Neural progenitor cell (in vitro differentiated cells): ENCODE measurements around the gene PAX5. TPM values are rescaled to one million over a fixed set of nuclear protein-coding genes. Genes with fewer than 3 reads are reported as not detected.

Experiments
- DNase-seq: peaks from one replicate; pipeline ENCODE4 v3.0.0-alpha.2; 2016; ENCODE audit warnings: low spot score
- H2AFZ ChIP-seq: fragments of 200-600 bp; sonication (generic); replicated peaks from 2 replicates; pipeline ENCODE4 v1.6.1; 2016; ENCODE audit warnings: antibody characterized with exemption
- H3F3A ChIP-seq: fragments of 200-600 bp; sonication (generic); 2 replicates; pipeline ENCODE4 v1.6.1; 2016; ENCODE audit warnings: antibody characterized with exemption, low read depth
- H3K27ac ChIP-seq: fragments of 200-600 bp; sonication (generic); 2 replicates; pipeline ENCODE4 v1.5.1; 2016; ENCODE audit warnings: mild to moderate bottlenecking
- H3K27me3 ChIP-seq: fragments of 200-600 bp; sonication (generic); 2 replicates; pipeline ENCODE4 v1.6.1; 2016; ENCODE audit warnings: mild to moderate bottlenecking, moderate library complexity
- H3K36me3 ChIP-seq: fragments of 200-600 bp; sonication (generic); 2 replicates; pipeline ENCODE4 v1.5.1; 2016
- H3K4me1 ChIP-seq: fragments of 200-600 bp; sonication (generic); 2 replicates; pipeline ENCODE4 v1.6.1; 2016; ENCODE audit warnings: mixed run types
- H3K4me2 ChIP-seq: fragments of 200-600 bp; sonication (generic); 2 replicates; pipeline ENCODE4 v1.6.1; 2016
- H3K4me3 ChIP-seq: fragments of 200-600 bp; sonication (generic); 2 replicates; pipeline ENCODE4 v1.5.1; 2016
- H3K79me2 ChIP-seq: fragments of 200-600 bp; sonication (generic); 2 replicates; pipeline ENCODE4 v1.6.1; 2016; ENCODE audit warnings: low read depth
- H3K9ac ChIP-seq: fragments of 200-600 bp; sonication (generic); 2 replicates; pipeline ENCODE4 v1.6.1; 2016
- H3K9me3 ChIP-seq: fragments of 200-600 bp; sonication (generic); 2 replicates; pipeline ENCODE4 v1.5.1; 2016; ENCODE audit warnings: low read depth
- H4K20me1 ChIP-seq: fragments of 200-600 bp; sonication (generic); 2 replicates; pipeline ENCODE4 v1.6.1; 2016; ENCODE audit warnings: low read depth
- H3K27ac Mint-ChIP-seq: 3 replicates; pipeline ENCODE4 v1.8.0; 2021; ENCODE audit warnings: mixed read lengths
- H3K27me3 Mint-ChIP-seq: 2 replicates; pipeline ENCODE4 v1.8.0; 2022; ENCODE audit warnings: low read depth, mild to moderate bottlenecking, inconsistent platforms, moderate library complexity, mixed read lengths; ENCODE audit not compliant: insufficient read depth
- H3K36me3 Mint-ChIP-seq: 3 replicates; pipeline ENCODE4 v1.8.0; 2021; ENCODE audit warnings: mixed read lengths
- H3K4me1 Mint-ChIP-seq: 3 replicates; pipeline ENCODE4 v1.8.0; 2021; ENCODE audit warnings: mixed read lengths
- H3K4me3 Mint-ChIP-seq: 3 replicates; pipeline ENCODE4 v1.8.0; 2021; ENCODE audit warnings: mild to moderate bottlenecking, moderate library complexity, mixed read lengths
- H3K9me3 Mint-ChIP-seq: 3 replicates; pipeline ENCODE4 v1.8.0; 2020; ENCODE audit warnings: mixed read lengths
- CTCF ChIP-seq: fragments of 200-600 bp; sonication (generic); IDR thresholded peaks from 2 replicates; pipeline ENCODE4 v1.5.1; 2017; ENCODE audit warnings: antibody characterized with exemption, mild to moderate bottlenecking
- EZH2 ChIP-seq: fragments of 200-600 bp; sonication (generic); IDR thresholded peaks from 2 replicates; pipeline ENCODE4 v1.6.1; 2017; ENCODE audit warnings: antibody characterized with exemption, mild to moderate bottlenecking, moderate library complexity
- EZH2phosphoT487 ChIP-seq: fragments of 200-600 bp; sonication (generic); IDR thresholded peaks from 2 replicates; pipeline ENCODE4 v1.6.1; 2017; ENCODE audit warnings: antibody characterized with exemption
- total RNA-seq: library from RNA; depleted of rRNA; stranded (reverse); fragments of >200 nt; gene quantifications from 2 replicates; pipeline ENCODE4 v1.2.3, GENCODE V29; 2015; ENCODE audit warnings: low replicate concordance

The PAX5 gene
- total RNA-seq, 1 donor from 2014 or later, result not detected

- H3K79me2 ChIP-seq, result no peaks in the 10 kb centered on the region
- H3K4me3 Mint-ChIP-seq, result no peak overlapping the region
- no peak overlapping the region for H3K27ac Mint-ChIP-seq
- H2AFZ ChIP-seq, result no peak overlapping the region
- peaks cover 2% of the 10 kb centered on the region for H3K36me3 Mint-ChIP-seq
- no peaks in the 10 kb centered on the region for H3K27me3 ChIP-seq
- H4K20me1 ChIP-seq, result no peaks in the 10 kb centered on the region
- no peak overlapping the region for H3K4me3 ChIP-seq
- H3K27me3 Mint-ChIP-seq, result peaks cover 11% of the 10 kb centered on the region
- no peaks in the 10 kb centered on the region for H3K9me3 ChIP-seq
- H3K36me3 ChIP-seq, result no peaks in the 10 kb centered on the region
- H3K9ac ChIP-seq, result no peak overlapping the region
- TF ChIP-seq EZH2phosphoT487, result no peak
- TF ChIP-seq CTCF, result peak; percentile 49
- H3K4me1 Mint-ChIP-seq, result peaks cover 16% of the 10 kb centered on the region
- peaks cover 9% of the 10 kb centered on the region for H3K4me1 ChIP-seq
- no peak overlapping the region for H3K27ac ChIP-seq
- H3K4me2 ChIP-seq, result no peak overlapping the region
- no peaks in the 10 kb centered on the region for H3F3A ChIP-seq
- no peaks in the 10 kb centered on the region for H3K9me3 Mint-ChIP-seq
- DNase-seq, result peak; percentile 58
Observed at GRCh38 chr9:36905101-36906066, 128.7 kb downstream of the PAX5 start.

GRCh38 chr9:36903541-36904435 is 130.3 kb downstream of the PAX5 start:
- no peak overlapping the region for H3K9ac ChIP-seq
- H3K4me3 ChIP-seq, result no peak overlapping the region
- TF ChIP-seq CTCF (no peak), EZH2 (no peak), EZH2phosphoT487 (no peak)
- no peak for DNase-seq
- no peaks in the 10 kb centered on the region for H3K27me3 ChIP-seq
- peaks cover 17% of the 10 kb centered on the region for H3K27me3 Mint-ChIP-seq
- no peaks in the 10 kb centered on the region for H3K9me3 Mint-ChIP-seq
- no peak overlapping the region for H3K4me3 Mint-ChIP-seq
- H3K27ac ChIP-seq, result no peak overlapping the region
- no peak overlapping the region for H2AFZ ChIP-seq
- no peaks in the 10 kb centered on the region for H3K9me3 ChIP-seq
- no peak overlapping the region for H3K27ac Mint-ChIP-seq
- H3K36me3 Mint-ChIP-seq, result peaks cover 4% of the 10 kb centered on the region
- no peaks in the 10 kb centered on the region for H3F3A ChIP-seq
- no peak overlapping the region for H3K4me2 ChIP-seq
- no peaks in the 10 kb centered on the region for H4K20me1 ChIP-seq
- H3K36me3 ChIP-seq, result no peaks in the 10 kb centered on the region
- no peaks in the 10 kb centered on the region for H3K79me2 ChIP-seq
- peaks cover 9% of the 10 kb centered on the region for H3K4me1 ChIP-seq
- H3K4me1 Mint-ChIP-seq, result peaks cover 18% of the 10 kb centered on the region

- Histone ChIP-seq H3K4me1 (peaks cover 9% of the 10 kb centered on the region), H3K36me3 (no peaks in the 10 kb centered on the region), H3K27me3 (no peaks in the 10 kb centered on the region), H3K4me2 (no peak overlapping the region), H3F3A (no peaks in the 10 kb centered on the region), H4K20me1 (no peaks in the 10 kb centered on the region), H3K79me2 (no peaks in the 10 kb centered on the region), H3K9me3 (no peaks in the 10 kb centered on the region), H2AFZ (no peak overlapping the region), H3K4me3 (no peak overlapping the region), H3K9ac (no peak overlapping the region), H3K27ac (no peak overlapping the region)
- H3K9me3 Mint-ChIP-seq, result no peaks in the 10 kb centered on the region
- no peak for DNase-seq
- peaks cover 14% of the 10 kb centered on the region for H3K4me1 Mint-ChIP-seq
- TF ChIP-seq EZH2phosphoT487 (no peak), CTCF (no peak), EZH2 (no peak)
- H3K27me3 Mint-ChIP-seq, result peaks cover 17% of the 10 kb centered on the region
- H3K27ac Mint-ChIP-seq, result no peak overlapping the region
- no peak overlapping the region for H3K4me3 Mint-ChIP-seq
- peaks cover 4% of the 10 kb centered on the region for H3K36me3 Mint-ChIP-seq
Observed at GRCh38 chr9:36902861-36903524, 131.1 kb downstream of the PAX5 start.
